ENCODE results near the gene ITGB5.

The ITGB5 gene

DNA sequence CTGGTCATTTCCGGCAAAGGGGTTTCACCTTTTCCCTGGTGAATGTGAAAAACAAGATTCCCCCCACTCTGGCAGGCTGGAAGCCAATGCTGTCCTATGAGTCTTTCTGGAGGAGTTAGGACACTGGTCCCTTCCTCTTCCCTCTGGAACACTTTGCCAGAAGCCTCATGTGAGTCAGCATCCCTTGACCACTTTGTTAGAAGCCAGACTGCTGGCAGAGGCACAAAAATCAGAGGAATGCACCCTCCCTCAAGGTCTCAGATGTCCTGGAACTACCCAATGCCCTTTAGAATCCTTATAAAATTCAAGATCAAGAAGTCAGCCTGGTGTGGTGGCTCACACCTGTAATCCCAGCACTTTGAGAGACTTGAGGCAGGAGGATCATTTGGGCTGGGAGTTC is 26.6 kb downstream of the ITGB5 start:
- no peak for DNase-seq (ENCODE audit: low spot score)

DNA sequence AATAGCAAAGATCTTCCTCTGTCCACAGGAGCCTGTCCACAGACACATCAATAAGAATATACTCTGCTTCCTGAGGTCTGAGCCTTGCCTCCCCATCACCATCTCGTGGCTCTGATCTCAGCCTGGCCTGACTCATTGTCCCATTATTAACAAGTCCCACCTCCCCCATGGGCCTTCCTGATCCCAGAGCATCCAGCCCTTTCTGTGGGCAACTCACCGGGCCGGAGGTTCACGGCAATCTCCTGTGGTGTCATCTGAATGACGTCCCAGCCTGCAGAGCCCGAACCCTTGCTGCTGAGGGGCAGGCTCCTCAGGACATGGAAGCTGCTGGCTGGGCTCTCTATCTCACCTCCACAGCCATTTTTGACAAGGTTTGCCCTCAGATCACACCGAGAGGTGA is 28.1 kb downstream of the ITGB5 start:
- no peak for DNase-seq (ENCODE audit: low spot score)

DNA sequence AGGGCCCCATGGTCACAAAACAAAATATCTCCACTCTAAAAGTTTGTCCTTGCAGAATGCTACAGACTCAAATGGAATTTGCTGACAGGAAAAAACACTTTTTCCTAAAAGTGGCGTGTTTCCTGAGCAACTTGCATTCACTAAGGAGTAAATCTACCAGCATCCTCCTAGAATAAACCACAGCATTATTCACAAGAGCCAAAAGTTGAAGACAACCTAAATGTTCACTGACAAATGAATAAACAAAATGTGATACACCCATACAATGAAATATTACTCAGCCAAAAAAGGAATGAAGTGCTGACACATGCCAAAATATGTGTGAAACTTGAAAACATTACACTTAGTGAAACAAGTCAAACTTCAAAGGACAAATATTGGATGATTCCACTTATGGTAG is 28.9 kb downstream of the ITGB5 start:
- no peak for DNase-seq (ENCODE audit: low spot score)

DNA sequence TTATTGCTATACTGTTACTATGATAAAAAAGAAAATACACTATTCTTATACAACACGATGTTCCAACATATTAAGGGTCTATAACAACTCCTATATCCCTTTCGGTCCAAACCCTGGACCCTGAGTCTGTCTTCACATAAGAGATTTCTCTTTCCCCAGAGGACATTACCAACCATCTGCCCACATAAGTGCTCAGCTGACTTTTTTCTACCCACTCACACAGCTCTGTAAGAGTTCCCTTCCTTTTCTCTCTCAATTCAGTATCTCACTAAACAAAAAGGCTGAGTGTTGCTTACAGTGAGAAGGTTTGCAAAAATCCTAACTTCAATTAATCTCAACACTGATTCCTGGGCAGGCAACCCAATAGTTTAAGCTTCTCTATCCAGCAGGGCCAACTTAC is 30.5 kb downstream of the ITGB5 start:
- DNase-seq (ENCODE audit: low spot score), result no peak

DNA sequence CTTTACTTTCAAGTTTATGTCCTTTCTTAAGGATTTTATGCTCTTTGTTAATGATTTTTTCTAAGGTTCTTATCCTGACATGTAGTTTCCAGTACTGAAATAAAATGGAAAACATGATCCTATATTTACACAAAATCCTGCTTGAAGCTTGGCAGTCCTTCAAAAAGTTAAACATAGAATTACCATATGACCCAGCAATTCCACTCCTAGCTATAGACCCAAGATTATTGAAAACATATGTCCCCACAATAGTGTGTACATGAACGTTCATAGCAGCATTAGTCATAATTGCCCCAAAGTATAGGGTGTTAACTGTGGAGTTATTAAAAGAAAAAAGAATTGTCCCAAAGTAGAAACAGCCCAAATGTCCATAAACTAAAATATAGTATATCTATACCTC is 33.2 kb downstream of the ITGB5 start:
- no peak for DNase-seq (ENCODE audit: low spot score)

DNA sequence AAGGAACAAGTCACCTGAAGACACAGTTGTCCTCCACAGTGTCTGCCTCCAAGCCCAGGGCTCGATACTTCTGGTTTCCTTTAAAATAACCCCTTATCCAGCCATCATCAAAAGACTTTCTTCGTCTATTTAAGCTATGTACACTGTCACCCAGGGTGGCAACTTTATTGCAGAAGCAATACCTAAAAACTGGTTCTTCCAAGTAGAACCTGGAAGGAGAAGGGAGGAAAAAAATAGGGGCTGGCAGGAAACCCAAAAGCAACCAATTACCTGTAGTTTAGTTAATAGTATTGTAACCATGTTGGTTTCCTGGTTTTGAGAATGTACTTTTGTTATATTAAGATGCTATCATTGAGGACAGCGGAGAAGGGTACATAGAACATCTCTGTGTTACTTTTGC is 33.7 kb downstream of the ITGB5 start:
- DNase-seq (ENCODE audit: low spot score), result no peak

DNA sequence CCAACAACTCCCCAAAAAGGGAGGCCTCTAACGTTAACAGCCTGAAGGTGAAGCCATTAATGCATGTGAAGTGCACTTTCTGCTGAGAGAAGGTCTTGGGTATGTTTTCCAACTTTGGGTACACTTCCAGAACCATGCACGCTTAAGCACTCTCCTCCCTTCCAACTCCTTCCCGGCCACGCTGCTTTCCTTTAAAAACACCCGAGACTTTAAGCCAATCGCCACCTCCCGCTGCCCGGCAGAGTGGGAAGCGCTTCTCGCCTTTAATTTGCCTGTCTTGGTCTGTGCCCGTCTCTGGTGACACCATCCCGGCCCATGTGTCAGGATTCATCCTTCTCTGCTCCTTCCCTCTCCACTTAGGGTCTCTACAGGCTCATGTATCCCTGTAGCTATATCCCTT is 35.3 kb downstream of the ITGB5 start:
- no peak for DNase-seq (ENCODE audit: low spot score)

DNA sequence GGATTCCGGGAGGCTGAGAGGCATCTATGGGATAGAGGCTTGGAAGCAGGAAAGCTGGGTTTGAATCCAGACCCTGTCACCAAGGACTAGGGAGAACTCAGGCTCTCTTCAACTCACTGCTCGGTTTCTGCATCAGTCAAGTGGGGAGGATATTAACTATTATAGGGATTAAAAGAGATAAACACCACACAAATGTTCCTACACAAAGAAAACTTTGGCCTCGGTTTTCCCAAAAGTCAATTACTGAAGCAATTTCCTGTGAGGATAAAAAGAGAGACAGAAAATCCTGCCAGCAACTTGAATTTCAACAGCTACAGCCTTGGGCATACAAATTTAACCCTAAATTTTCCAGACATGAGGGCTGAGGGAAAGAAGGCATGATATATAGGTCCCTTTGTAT is 36.0 kb downstream of the ITGB5 start:
- no peak for DNase-seq (ENCODE audit: low spot score)

DNA sequence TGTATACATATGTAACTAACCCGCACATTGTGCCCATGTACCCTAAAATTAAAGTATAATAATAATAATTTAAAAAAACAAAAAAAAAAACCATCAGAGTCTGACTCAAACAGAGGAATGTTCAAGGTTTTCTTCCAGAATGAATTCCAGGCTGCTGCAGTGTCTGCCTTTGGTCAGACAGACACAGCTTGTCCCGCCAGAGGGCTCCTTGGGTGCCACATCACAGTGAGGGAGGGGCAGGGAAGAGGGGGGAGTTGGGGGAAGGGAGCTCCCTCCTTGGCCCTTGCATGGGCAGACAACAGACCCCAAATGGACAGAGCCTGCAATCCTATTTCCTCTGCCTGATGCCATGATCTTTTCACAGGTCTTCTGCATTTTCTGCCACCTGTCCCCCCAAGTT is 36.5 kb downstream of the ITGB5 start:
- DNase-seq (ENCODE audit: low spot score), result no peak

DNA sequence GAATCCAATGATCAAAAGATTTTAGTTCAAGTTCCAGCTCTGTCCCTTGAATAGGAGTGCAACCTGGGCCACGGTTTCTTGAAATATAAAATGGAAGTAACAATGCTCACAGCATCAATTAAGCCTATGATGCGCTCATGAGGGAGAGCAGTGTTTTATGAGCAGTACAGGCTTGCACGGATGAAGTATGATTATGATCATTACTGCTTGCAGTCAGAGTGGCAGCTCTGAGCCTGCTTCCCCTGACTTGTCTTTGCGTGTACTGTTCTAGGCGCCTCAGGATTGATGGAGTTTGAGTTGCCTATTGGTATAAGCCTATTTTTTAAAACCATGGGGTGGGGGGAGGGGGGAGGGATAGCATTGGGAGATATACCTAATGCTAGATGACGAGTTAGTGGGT is 37.0 kb downstream of the ITGB5 start:
- no peak for DNase-seq (ENCODE audit: low spot score)

DNA sequence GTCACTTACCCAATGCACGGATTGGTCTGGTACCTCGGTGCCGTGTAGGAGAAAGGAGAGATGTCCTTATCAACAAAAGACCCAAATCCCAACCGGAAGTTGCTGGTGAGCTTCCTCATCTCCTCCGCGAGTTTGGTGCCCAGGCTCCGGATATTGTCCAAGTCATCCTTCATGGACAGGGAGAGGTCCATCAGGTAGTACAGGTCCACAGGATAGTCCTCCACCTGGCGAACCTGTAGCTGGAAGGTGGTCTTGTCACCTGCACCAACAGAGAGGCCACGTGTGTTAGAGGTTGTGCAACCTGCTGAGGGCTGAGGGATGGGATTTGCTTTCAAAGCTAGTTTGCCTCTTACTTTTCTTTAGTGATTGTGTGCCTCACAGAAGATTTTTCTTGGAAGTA is 38.9 kb downstream of the ITGB5 start:
- DNase-seq (ENCODE audit: low spot score), result no peak

DNA sequence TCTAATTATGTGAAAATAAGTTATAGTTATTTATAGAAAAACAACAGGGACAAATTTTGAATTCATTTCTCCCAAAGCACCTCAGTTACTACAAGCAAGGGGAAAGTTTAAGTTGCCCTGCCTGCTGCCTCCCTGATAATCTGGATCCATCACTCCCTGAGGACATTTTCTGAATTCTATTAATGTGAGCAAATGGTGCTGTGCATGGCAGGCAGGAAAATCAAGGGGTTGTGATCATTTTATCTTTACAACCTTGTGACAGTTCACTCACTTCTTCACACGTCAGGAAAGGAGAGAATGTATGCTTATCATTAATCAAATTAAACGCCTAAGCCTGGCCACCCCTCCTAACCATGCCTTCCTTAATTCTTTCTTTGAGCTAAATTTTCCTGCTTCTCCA is 39.3 kb downstream of the ITGB5 start:
- no peak for DNase-seq (ENCODE audit: low spot score)

DNA sequence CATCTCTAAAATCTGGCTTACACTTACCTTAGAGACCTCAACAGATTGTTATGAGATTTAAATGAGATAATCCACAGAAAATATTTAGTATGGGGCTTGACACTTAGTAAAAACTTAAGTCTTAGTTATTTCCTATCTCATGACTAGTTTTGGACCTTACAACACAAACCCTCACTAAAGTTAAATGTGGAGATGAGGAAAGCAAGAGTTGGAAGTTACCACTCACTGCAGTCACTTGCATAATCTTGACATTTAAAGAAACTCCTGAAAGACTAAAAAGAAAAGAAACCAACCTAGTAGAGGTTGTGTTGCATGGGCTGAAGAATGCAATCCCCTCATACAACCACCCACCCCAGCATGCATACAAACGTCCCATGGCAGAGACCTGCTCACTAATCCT is 40.1 kb downstream of the ITGB5 start:
- no peak for DNase-seq (ENCODE audit: low spot score)

DNA sequence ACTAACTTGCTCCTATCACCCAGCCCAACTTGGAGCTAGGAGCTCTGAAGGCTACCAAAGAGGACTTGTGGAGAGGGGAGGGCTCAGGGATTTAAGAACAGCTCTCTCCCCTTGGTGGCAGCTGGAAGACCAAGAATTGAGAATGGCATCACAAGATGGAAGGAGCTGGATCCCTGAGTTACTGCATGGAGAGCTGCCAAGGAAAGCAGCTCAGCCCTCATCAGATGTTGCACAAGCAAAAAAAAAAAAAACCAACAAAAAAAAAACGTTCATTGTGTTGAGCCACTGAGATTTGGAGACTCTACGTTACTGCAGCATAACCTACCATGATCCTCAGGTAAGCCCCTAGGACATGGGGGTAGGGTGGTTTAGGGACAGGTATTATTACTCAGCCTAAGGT is 41.0 kb downstream of the ITGB5 start:
- no peak for DNase-seq (ENCODE audit: low spot score)

DNA sequence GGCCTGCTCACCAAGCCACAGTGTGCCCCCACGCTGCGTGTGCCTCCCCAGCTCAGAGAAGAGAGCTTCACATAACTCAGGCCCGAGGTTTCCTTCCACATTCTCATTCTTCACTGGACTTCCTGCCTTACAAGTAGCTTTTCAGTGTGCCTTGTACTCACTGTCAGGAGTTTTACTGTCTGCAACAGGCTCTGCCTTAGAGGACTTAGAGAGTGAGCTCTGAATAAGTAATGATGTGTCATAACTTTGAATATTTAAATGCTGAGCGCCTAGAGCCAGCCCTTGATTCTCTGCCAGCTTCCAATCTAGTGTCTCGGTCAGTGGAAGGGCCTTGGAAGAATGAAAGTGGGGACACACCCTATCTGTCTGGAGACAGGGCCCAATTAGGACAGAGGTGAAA is 41.8 kb downstream of the ITGB5 start:
- no peak for DNase-seq (ENCODE audit: low spot score)

DNA sequence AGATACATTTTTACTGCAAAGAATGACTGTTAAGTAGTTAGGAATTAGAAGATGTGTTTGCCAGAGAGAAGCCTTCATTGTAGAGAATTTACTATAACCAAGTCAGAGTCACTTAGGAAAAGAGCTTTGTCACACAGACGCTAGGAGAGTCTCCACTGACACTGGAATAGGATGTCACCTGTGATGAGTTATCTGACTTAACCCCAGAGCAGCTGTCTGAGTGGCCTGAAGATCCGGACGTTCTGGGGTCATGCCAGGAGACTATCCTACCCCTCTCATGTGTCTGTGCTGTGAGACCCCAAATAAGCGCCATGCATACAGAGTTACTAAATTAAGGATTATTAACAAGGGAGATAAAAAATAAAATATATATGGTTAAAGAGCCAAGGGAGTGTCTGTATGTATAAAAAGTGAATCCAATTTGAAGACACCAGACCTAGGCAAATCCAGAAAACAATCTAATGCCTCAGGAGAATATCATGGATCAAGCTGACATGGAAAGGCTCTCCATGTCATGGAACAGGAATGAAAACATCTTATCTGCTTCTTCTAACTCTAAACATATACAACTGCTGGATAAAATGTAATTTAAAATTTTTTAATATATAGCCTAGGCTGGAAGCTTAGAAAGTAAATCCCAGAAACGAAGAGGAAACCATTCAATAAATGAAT is 43.5 kb downstream of the ITGB5 start:
- DNase-seq (ENCODE audit: low spot score), result no peak

DNA sequence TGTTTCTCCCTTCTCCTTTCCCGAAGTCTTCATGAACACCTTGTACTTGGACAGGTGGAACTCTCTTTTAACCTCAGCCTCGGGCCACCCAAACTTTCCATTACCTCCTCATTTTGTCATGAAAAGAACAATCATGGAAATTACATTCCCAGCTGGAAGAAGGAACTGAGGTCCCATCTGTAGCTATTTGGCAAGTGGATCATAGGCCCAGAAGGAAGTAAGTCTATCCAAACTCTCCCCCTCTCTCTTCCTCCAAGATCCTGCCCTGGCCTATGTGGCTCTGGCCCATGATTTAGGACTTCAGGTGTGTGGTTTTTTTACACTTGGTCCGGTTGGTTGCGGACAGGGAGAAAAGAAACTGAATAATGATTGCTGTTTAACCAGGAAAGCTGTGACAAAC is 44.1 kb downstream of the ITGB5 start:
- no peak for DNase-seq (ENCODE audit: low spot score)

DNA sequence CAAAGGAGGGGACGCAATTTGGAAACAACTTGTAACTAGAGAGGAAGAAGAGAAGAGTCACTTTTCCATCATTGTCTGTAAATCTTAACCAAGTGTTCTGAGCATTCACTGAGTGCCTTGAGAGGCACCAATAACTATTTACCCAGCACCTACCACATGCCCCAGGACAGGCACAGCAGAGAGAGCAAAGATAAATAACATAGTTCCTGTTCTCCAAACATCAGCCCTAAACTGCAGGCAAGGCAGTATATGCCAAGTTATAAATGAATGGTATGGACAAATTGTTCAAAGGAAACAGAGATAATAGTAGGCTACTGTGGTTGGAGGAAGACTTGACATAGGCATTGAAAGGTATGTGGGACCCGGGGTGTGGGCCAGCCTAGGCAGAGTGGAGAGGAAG is 45.6 kb downstream of the ITGB5 start:
- no peak for DNase-seq (ENCODE audit: low spot score)

DNA sequence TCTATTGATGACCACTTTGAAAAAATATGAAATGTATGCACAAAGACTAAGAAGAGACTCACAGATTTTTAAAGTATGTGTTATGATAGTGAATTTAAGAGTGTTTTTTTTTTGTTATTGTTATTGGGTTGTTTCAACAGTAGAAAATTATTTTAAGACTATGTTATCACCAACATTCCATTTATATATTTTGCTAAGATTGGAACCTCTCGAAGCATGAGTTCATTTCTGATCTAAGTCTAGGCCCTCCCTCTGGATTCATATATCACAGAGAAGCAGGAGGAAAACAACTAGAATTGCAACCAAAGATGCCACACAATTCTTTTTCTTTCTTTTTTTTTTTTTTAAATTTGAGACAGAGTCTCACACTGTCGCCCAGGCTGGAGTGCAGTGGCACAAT is 46.8 kb downstream of the ITGB5 start:
- DNase-seq (ENCODE audit: low spot score), result no peak

DNA sequence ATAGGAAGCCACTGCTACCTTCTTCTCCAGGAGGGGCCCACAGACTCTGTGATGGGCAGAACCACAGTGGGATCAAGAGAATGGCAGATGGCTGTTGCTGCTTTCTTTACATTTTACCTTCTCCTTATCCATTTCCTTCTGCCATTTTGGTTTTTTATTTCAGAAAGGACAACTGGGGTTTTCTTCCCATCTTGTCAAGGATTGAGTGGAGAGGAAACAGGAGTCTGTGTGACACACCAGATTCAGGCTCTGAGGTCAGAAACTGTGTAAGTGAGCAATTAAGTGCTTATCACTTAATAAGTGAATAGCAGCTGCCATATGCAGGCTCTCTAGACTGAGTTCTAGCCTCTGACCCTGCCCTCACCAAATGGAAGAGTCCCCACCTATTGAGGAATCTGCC is 47.3 kb downstream of the ITGB5 start:
- DNase-seq (ENCODE audit: low spot score), result no peak

DNA sequence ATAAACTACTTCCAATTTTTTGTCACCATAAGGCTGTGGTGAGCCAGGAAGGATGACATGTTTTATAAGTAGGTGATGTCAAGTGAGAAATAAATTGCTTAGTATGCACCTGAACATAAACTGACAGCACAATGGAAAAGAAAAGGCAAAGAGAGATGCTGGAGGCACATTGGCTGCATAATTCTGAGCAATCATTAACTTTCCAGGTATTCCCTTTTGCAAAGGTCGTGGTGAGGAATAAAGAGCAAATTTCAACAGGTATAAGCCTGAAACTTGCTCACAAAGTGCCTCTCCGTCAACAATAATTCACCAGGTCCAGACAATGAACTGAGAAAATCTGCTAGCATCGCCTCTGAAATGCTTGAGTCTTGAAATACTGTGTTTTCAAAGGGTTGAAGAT is 48.2 kb downstream of the ITGB5 start:
- no peak for DNase-seq (ENCODE audit: low spot score)

DNA sequence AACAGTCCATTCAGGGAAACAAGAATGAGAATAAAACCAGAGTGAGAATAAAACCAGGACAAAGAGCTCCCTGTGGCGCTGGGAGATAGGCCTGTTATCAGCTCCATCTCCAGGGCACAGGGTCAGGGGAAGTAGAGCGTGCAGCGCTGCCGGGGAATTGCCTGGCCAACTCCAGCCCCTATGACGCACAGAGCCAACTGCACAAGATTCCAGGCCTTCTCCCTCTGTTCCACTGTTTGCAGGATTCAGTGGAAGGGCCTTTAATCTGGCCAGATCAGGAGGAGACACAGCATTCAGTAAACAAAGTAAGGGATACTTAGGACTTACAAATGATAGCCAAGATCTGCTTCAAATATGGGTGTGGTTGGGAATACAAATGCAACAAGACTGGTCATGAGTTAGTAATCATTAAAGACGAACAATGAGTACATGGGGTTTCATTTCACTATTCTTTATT is 49.4 kb downstream of the ITGB5 start:
- peak; percentile 67 for DNase-seq (ENCODE audit: low spot score)

DNA sequence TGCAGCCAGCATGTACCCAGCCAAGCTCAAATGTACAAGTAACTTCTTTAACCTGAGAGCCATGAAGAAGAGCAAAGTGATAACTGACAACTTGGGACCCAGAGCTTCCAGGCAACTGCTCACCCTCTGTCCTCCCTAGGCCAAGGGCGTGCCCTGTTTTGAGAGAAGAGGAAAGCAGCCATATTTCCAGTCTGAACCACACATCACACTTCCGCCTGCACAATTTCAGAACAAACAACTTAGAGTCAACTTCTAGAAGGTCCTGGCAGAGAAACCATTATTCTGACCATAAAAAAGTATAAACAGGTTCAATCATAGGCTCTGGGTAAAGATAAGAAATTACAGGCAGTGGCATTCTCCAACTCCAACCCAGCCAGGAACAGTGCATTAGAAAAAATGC is 50.1 kb downstream of the ITGB5 start:
- no peak for DNase-seq (ENCODE audit: low spot score)

DNA sequence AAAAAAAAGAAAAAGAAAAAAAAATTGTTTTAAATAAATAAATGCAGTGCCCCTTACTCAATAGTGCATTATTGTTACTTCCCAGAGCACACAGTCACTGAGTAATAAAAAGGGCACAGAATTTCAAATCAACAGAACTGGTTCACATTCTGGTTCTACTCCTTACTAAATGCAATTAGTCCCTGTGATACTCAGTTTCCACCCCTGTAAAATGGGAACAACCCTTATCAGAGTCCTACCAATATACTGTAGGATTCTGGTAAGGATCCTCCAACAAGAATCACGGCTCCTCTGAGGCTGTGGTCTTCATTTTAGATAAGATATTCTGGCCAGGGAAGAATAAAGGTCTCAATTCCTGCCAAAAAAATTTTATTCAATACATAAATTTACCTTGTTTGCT is 50.7 kb downstream of the ITGB5 start:
- no peak for DNase-seq (ENCODE audit: low spot score)
